Posterior vena cava (tissue), 2 donors: ENCODE measurements around the gene KIF3C. TPM values are rescaled to one million over a fixed set of nuclear protein-coding genes. Genes with fewer than 3 reads are reported as not detected.

Source experiments
- DNase-seq: peaks from one replicate; pipeline ENCODE4 v3.0.0-alpha.2; 2020; ENCODE audit warnings: low spot score
- intact Hi-C, 2 donors: fragments of 100-400 bp; cut with DNase I; formaldehyde crosslinking; loops; one replicate each; pipeline versions ENCODE4 v1.14.1 to v1.14.2; 2022 to 2023
- total RNA-seq, 2 donors: library from RNA; stranded (reverse); fragmentation: NEBNext Ultra II Directional; extraction: Animal tissue kit (Norgen Biotek cat#: 25700); gene quantifications; one replicate each; pipeline ENCODE4 v1.2.1, GENCODE V29; 2021
- donor health status: DM: yes; HTN: yes; CAD: no.
- donor health status: DM: yes; HTN: yes; CAD: no.

Gene KIF3C
- total RNA-seq, 2 donors from 2014 or later, result 3.9 to 10.9 TPM

- intact Hi-C loops, result loop anchor here in 1 of 2 donors (2.0 kb wide), 1 partner anchor 51 kb away; no protein-coding TSS in a partner anchor
- DNase-seq, result no peak
Measured at GRCh38 chr2:25895610-25896009, 86.7 kb downstream of the KIF3C start.

DNA sequence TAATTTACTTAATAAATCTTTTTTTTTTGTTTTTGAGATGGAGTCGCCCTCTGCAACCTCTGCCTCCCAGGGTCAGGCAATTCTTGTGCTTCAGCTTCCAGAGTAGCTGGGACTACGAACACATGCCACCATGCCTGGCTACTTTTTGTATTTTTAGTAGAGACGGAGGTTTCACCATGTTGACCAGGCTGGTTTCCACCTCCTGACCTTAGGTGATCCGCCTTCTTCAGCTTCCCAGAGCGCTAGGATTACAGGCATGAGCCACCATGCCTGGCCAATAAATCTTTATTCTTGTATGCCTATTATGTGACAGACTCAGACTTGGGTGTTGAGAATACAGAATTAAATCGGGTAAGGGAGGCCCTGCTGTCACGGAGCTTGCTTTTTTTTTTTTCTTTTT lies 87.3 kb downstream of the KIF3C start:
- no peak for DNase-seq
- intact Hi-C loops, result loop anchor here in 1 of 2 donors (2.0 kb wide), 1 partner anchor 52 kb away; no protein-coding TSS in a partner anchor

GRCh38 chr2:25894135-25894830 lies 88.0 kb downstream of the KIF3C start:
- DNase-seq, result no peak
- intact Hi-C loops, result loop anchor here in 1 of 2 donors (2.0 kb wide), 1 partner anchor 53 kb away; no protein-coding TSS in a partner anchor

- no peak for DNase-seq
- intact Hi-C loops, result no loop called here
Measured at GRCh38 chr2:25891672-25892071, 90.6 kb downstream of the KIF3C start.

GRCh38 chr2:25887624-25888242 lies 94.6 kb downstream of the KIF3C start:
- DNase-seq, result no peak
- intact Hi-C loops, result no loop called here

DNA sequence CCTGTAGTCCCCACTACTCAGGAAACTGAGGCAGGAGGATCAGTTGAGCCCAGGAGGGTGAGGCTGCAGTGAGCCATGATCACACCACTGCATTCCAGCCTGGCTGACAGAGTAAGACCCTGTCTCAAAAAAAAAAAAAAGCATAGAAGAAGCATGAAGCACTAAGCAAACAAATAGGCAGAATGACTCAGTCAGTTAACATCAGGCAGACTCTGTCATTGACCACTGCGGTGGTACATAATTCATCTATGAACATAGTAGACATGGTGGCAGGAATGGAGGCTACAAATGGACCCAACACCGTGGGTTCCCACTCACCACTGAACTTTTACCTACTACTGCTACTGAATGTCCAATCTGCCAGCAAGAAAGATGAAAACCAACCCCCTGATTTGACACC lies 96.4 kb downstream of the KIF3C start:
- no peak for DNase-seq
- intact Hi-C loops, result no loop called here

DNA sequence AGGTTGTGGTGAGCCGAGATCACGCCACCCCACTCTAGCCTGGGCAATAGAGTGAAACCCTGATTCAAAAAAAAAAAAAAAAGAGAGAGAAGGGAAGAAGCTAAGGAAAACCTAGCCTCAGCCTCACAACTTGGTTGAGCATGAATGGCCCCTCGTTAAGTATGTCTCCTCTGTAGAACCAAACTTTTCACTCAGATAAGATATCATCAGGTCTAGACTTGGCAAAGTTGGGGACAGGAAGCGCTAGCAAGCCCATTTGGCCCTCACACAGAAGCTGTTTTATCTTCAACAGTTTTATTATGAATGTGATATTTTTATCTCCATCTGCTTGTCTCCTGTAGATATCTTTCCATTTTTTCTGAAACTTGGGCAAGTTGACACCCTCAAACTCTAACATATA lies 100.5 kb downstream of the KIF3C start:
- no peak for DNase-seq
- intact Hi-C loops, result no loop called here

GRCh38 chr2:25879133-25879730 lies 103.1 kb downstream of the KIF3C start:
- DNase-seq, result no peak
- intact Hi-C loops, result no loop called here

GRCh38 chr2:25878361-25879132 lies 103.8 kb downstream of the KIF3C start, which contains the start of gene ASXL2:
TSS of gene ASXL2 (minus strand) at chr2:25878487. CDS start at chr2:25878222, 265 bp downstream.
- DNase-seq, result peak; percentile 99
- intact Hi-C loops, result no loop called here

DNA sequence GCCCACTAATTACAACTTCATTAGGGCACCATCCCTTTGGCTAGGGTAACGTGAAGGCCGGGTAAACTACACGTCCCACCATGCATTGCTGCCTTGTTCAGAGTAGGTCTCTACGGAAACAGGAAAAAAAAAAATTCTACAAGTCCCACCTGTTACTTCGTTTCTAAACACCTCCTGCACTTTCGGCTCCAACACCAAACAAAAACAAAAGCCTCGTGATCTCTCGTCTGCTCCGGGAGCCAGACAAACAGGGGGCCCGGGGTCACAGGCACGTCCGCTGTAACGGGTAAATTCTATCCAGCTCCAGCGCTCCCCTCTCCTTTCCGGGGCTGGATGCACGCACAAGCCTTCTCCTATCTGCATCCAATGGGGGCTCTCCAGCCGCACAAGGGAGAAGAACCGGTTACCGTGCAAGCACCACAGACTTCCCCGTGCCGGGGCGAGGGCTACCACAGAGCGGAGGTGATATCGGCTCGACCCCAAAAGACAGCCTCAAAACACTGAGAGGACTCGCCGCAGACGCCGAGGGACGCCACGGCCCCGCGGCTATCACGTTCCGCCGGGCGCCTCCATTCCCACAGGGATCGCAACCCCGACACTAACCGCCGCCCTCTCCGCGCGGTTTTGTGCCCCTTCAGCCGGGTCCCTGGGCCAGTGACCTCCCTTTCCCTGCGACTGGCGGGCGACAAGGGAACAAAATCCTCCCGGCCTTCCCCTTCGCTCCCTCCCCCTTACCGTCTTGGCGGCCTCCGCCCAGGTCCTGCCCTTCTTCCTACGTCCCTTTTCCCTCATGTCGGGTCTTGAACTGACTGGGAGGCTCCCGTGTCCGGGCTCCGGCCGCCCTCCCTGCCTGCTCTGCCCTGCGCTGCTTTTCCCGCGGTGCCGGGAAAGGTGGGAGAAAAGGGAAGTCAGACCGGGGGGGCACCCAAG lies 104.6 kb downstream of the KIF3C start:
- DNase-seq, result peak; percentile 85

More for the DNA sequence above, 104.6 kb downstream of the KIF3C start:
- intact Hi-C loops, result no loop called here

Other genes starting within 250 kb of the KIF3C start
- gene ASXL2, start 104.0 kb downstream of the KIF3C start, total RNA-seq, result 10 to 100 TPM; 24.1 to 29.2 TPM
- 10 to 100 TPM; 86.1 to 94.6 TPM for gene RAB10, start 51.6 kb upstream of the KIF3C start, total RNA-seq
- 1 to 10 TPM; 6.3 to 6.9 TPM for gene GAREM2, start 190.6 kb upstream of the KIF3C start, total RNA-seq